Spleen (tissue), 11 donors: ENCODE results near the gene DNPH1. TPM values are rescaled to one million over a fixed set of nuclear protein-coding genes. Genes with fewer than 3 reads are reported as not detected.
A peak's percentile ranks its signal among the peaks of the same experiment; 100 is the strongest.

Source experiments
- DNase-seq: peaks from one replicate; pipeline ENCODE4 v3.0.0-alpha.2; 2020
- H3K27ac ChIP-seq, 8 donors: fragments of 200-600 bp; sonication (generic) in 7 of 8; 1 replicate in 4 of 8; 2 replicates in 4 of 8; pipeline versions ENCODE4 v1.5.0 to v1.8.0; 2016 to 2021; ENCODE audit warnings: inconsistent platforms in 4 of 8, mild to moderate bottlenecking in 4 of 8, moderate library complexity in 1 of 8
- H3K27me3 ChIP-seq, 7 donors: fragments of 200-600 bp; sonication (generic) in 6 of 7; replicated peaks in 1 of 7; 1 replicate in 4 of 7; 2 replicates in 3 of 7; pipeline versions ENCODE4 v1.5.0 to v1.8.0; 2016 to 2021; ENCODE audit warnings: inconsistent platforms in 3 of 7, mild to moderate bottlenecking in 1 of 7
- H3K36me3 ChIP-seq, 6 donors: fragments of 200-600 bp; sonication (generic) in 5 of 6; 1 replicate in 4 of 6; 2 replicates in 2 of 6; pipeline versions ENCODE4 v1.5.0 to v1.8.0; 2016 to 2021; ENCODE audit warnings: inconsistent platforms in 2 of 6
- H3K4me1 ChIP-seq, 6 donors: fragments of 200-600 bp; sonication (generic) in 5 of 6; 1 replicate in 3 of 6; 2 replicates in 3 of 6; pipeline versions ENCODE4 v1.5.0 to v1.8.0; 2016 to 2021; ENCODE audit warnings: inconsistent platforms in 3 of 6
- H3K4me3 ChIP-seq, 8 donors: fragments of 200-600 bp; sonication (generic) in 7 of 8; 1 replicate in 4 of 8; 2 replicates in 4 of 8; pipeline versions ENCODE4 v1.5.0 to v1.8.0; 2016 to 2021; ENCODE audit warnings: inconsistent platforms in 4 of 8, mild to moderate bottlenecking in 4 of 8, moderate library complexity in 2 of 8
- H3K9me3 ChIP-seq, 8 donors: fragments of 200-600 bp; sonication (generic) in 7 of 8; 1 replicate in 4 of 8; 2 replicates in 4 of 8; pipeline versions ENCODE4 v1.5.0 to v1.8.0; 2016 to 2021; ENCODE audit warnings: inconsistent platforms in 4 of 8
- POLR2A ChIP-seq, 3 donors: fragments of 450-650 bp; IDR thresholded peaks; one replicate each; pipeline ENCODE4 v1.5.1; 2017; ENCODE audit warnings: antibody characterized with exemption in 3 of 3, mild to moderate bottlenecking in 1 of 3
- POLR2AphosphoS5 ChIP-seq, 3 donors: sonication (generic); formaldehyde crosslinking; IDR thresholded peaks; one replicate each; pipeline ENCODE4 v1.5.1; 2017; ENCODE audit warnings: antibody characterized with exemption in 3 of 3
- WGBS, 5 donors: extraction: QIAGEN DNeasy Blood & Tissue Kit in 3 of 5; methylation state at CpG; one replicate each; pipeline versions ENCODE4 v1.1.5 to v1.1.7; 2013 to 2018; 5-methylcytosine and 5-hydroxymethylcytosine counted together
- intact Hi-C: fragments of 100-400 bp; cut with DNase I; formaldehyde crosslinking; loops from one replicate; pipeline ENCODE4 v1.15.0; 2023; ENCODE audit warnings: low total_unique reads
- polyA plus RNA-seq, 3 donors: library from polyadenylated mRNA; stranded (reverse); fragments of 200-250 nt; gene quantifications; one replicate each; pipeline ENCODE4 v1.2.1, GENCODE V29; 2013
- total RNA-seq, 7 donors: library from RNA; depleted of rRNA in 3 of 7; stranded (reverse); fragments of >200 nt in 3 of 7; fragmentation: NEBNext Ultra II Directional in 4 of 7; extraction: Animal tissue kit (Norgen Biotek cat#: 25700) in 4 of 7; gene quantifications; one replicate each; pipeline versions ENCODE4 v1.1.0 to v1.2.1, GENCODE V29; 2016 to 2021
- TF ChIP-seq, protein P1 (sequence below), 11 experiments: fragments of 200-600 bp in 7 of 11; fragments of 450-650 bp in 4 of 11; sonication (generic) in 4 of 11; IDR thresholded peaks in 8 of 11; conservative IDR thresholded peaks in 3 of 11; 1 replicate in 7 of 11; 2 replicates in 4 of 11; pipeline versions ENCODE4 v1.4.0 to v1.8.0; 2016 to 2021; ENCODE audit warnings: antibody characterized with exemption in 11 of 11, inconsistent platforms in 4 of 11, mild to moderate bottlenecking in 1 of 11
- donor health status: healthy with polysubstance abuse.
- donor health status: DM: no; HTN: no; CAD: no; lungs with moderate emphysema.
- donor health status: DM: no; HTN: no; CAD: no.
- donor health status: Bipolar disorder and iron deficiency.
- donor health status: healthy.
- donor health status: DM: no; HTN: no; CAD: no.
- donor health status: DM: yes; HTN: yes; CAD: no.

Gene DNPH1
- total and polyA plus RNA-seq, 10 donors = 33.2 to 201 (median 58.0) TPM

DNA sequence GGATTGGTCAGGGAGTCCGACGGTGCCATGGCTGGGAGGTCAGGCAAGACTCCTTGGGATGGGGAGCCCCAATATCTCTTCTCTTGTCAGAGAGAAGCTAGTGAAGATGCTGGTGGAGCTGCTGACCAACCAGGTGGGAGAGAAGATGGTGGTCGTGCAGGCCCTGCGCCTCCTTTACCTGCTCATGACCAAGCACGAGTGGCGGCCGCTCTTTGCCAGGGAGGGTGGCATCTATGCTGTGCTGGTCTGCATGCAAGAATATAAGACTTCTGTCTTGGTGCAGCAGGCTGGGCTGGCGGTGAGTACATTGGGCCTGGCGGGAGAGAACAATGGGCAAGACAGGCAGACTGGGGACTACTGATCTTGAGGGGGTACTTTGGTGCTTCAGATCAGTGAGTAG lies 36.4 kb downstream of the DNPH1 start:
- WGBS, 5 donors = 96 to 98% (median 97%) methylated on average over 9 of the region's 9 CpGs

DNA sequence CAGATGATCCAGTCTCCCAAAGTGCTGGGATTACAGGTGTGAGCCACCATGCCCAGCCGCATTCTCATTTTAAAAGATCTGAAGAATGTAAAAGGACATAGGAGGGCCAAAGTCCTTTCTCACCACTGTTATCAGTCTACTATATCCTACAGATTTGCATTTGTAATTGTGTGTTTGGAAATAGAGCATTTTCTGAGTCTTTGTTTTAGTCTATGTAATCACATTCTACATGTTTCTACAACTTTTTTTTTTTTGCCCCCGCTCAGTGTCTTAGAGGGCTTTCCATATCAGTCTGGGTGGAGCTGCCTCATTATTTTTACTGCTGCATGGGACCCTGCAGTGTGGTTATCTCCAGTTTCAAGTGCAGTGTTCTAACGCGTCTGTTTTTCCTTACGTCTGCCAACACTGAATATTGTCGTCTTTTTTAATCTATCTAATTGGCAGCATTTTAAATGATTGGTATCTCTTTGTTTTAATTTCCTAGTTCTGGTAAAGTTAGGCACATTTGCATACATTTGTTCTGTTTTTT lies 39.4 kb downstream of the DNPH1 start:
- Histone ChIP-seq H3K9me3 (no peaks in the 10 kb centered on the region), H3K27me3 (no peaks in the 10 kb centered on the region), H3K4me3 (no peak overlapping the region), H3K4me1 (peaks cover 0 to 20% (median 5%) of the 10 kb centered on the region in 6 donors), H3K36me3 (peaks cover 0 to 99% (median 69%) of the 10 kb centered on the region in 6 donors), H3K27ac (no peak overlapping the region)
- intact Hi-C loops = no loop called here
- no peak for TF ChIP-seq POLR2AphosphoS5 (IDR thresholded peaks at IDR 0.05)
- no peak for DNase-seq
- WGBS, 5 donors = 89 to 95% (median 93%) methylated on average over 6 of the region's 6 CpGs

More for the DNA sequence above, 36.4 kb downstream of the DNPH1 start:
- no peaks in the 10 kb centered on the region for H3K9me3 ChIP-seq
- peaks cover 0 to 4% (median 0%) of the 10 kb centered on the region in 6 donors for H3K4me1 ChIP-seq
- intact Hi-C loops = no loop called here
- TF ChIP-seq POLR2AphosphoS5 (IDR thresholded peaks at IDR 0.05) = no peak
- TF ChIP-seq, protein P1, sequence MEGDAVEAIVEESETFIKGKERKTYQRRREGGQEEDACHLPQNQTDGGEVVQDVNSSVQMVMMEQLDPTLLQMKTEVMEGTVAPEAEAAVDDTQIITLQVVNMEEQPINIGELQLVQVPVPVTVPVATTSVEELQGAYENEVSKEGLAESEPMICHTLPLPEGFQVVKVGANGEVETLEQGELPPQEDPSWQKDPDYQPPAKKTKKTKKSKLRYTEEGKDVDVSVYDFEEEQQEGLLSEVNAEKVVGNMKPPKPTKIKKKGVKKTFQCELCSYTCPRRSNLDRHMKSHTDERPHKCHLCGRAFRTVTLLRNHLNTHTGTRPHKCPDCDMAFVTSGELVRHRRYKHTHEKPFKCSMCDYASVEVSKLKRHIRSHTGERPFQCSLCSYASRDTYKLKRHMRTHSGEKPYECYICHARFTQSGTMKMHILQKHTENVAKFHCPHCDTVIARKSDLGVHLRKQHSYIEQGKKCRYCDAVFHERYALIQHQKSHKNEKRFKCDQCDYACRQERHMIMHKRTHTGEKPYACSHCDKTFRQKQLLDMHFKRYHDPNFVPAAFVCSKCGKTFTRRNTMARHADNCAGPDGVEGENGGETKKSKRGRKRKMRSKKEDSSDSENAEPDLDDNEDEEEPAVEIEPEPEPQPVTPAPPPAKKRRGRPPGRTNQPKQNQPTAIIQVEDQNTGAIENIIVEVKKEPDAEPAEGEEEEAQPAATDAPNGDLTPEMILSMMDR (IDR thresholded peaks at IDR 0.05 in 8 of 11, conservative IDR thresholded peaks at IDR 0.05 in 3 of 11) = no peak
- no peak for TF ChIP-seq POLR2A (IDR thresholded peaks at IDR 0.05)
- no peak overlapping the region for H3K27ac ChIP-seq
- no peak overlapping the region for H3K4me3 ChIP-seq
- peaks cover 0 to 99% (median 70%) of the 10 kb centered on the region in 6 donors for H3K36me3 ChIP-seq
- H3K27me3 ChIP-seq = no peaks in the 10 kb centered on the region
- peak; percentile 51 for DNase-seq

DNA sequence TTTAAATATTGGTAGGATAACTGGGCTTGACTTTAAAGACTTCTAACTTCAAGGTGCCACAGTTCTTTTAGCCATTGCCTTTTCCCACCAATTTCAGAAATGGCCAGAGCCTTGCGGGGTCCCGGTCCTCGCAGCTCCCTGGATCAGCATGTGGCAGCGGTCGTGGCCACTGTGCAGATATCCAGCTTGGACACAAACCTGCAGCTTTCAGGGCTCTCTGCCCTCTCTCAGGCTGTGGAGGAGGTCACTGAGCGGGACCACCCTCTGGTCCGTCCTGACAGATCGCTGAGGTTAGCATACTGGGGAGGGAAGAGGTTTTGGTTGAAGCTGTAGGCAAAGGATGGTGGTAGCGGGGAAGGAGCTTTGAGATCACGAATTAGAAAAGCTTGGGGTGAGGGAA lies 40.9 kb downstream of the DNPH1 start:
- intact Hi-C loops = no loop called here
- Histone ChIP-seq H3K4me1 (peaks cover 7 to 34% (median 17%) of the 10 kb centered on the region in 6 donors), H3K27me3 (no peaks in the 10 kb centered on the region), H3K9me3 (no peaks in the 10 kb centered on the region), H3K4me3 (no peak overlapping the region), H3K36me3 (peaks cover 0 to 92% (median 60%) of the 10 kb centered on the region in 6 donors), H3K27ac (no peak overlapping the region)
- WGBS, 5 donors = 94 to 98% (median 95%) methylated on average over 10 of the region's 10 CpGs
- peak; percentile 55 for DNase-seq
- TF ChIP-seq POLR2A (IDR thresholded peaks at IDR 0.05) = no peak
- TF ChIP-seq POLR2AphosphoS5 (IDR thresholded peaks at IDR 0.05) = no peak
- TF ChIP-seq, protein P1 (IDR thresholded peaks at IDR 0.05 in 8 of 11, conservative IDR thresholded peaks at IDR 0.05 in 3 of 11) = no peak

DNA sequence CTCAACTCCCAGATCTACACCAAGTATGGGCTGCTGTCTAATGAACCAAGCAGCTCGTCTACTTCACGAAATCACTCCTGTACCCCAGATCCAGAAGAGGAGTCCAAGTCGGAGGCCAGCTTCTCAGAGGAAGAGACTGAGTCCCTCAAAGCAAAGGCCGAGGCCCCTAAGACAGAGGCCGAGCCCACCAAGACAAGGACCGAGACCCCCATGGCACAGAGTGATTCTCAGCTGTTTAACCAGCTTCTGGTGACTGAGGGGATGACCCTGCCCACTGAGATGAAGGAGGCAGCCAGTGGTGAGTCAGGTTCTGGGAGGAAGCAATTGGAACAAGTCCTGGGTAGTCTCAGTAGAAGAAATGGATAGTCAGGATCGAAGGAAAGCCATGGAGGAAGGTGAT lies 41.5 kb downstream of the DNPH1 start:
- H3K27ac ChIP-seq = no peak overlapping the region
- no peaks in the 10 kb centered on the region for H3K27me3 ChIP-seq
- H3K4me3 ChIP-seq = no peak overlapping the region
- no peaks in the 10 kb centered on the region for H3K9me3 ChIP-seq
- TF ChIP-seq POLR2A (IDR thresholded peaks at IDR 0.05) (no peak), POLR2AphosphoS5 (IDR thresholded peaks at IDR 0.05) (no peak)
- TF ChIP-seq, protein P1 (IDR thresholded peaks at IDR 0.05 in 8 of 11, conservative IDR thresholded peaks at IDR 0.05 in 3 of 11) = no peak
- WGBS, 5 donors = 95 to 97% (median 96%) methylated on average over 7 of the region's 7 CpGs
- intact Hi-C loops = no loop called here
- DNase-seq = peak; percentile 4
- peaks cover 0 to 86% (median 54%) of the 10 kb centered on the region in 6 donors for H3K36me3 ChIP-seq
- peaks cover 13 to 41% (median 23%) of the 10 kb centered on the region in 6 donors for H3K4me1 ChIP-seq
